ENCODE results near the gene CLASRP. TPM values are rescaled to one million over a fixed set of nuclear protein-coding genes. Genes with fewer than 3 reads are reported as not detected.
"Not testable (repeated sequence)": the region's sequence is repeated elsewhere in the genome, so short reads cannot be mapped to it uniquely, and the experiment has no call there.

The CLASRP gene
- polyA plus RNA-seq, 2 donors: 42.6 to 132 TPM

- 67 to 73% methylated on average over 19 of the region's 19 CpGs for WGBS, 2 donors
- peak overlapping the region in 1 of 2 donors; percentile 90 for H3K4me3 ChIP-seq (ENCODE audit: low read depth in 1 of 2, low read length in 2 of 2)
- not testable (repeated sequence) for H3K36me3 ChIP-seq (ENCODE audit: control insufficient read depth in 2 of 2, insufficient read depth in 2 of 2, low read length in 1 of 2); H3K9me3 ChIP-seq (ENCODE audit: control insufficient read depth in 2 of 2, insufficient read depth in 1 of 2, low read depth in 1 of 2, low read length in 1 of 2); H3K27me3 ChIP-seq (ENCODE audit: control insufficient read depth in 1 of 2, insufficient read depth in 2 of 2, low read length in 2 of 2); H3K4me1 ChIP-seq (ENCODE audit: control insufficient read depth in 2 of 2, insufficient read depth in 2 of 2, low read length in 1 of 2)
- peak overlapping the region; percentile 82 to 100 for H3K27ac ChIP-seq (ENCODE audit: low read depth in 2 of 2, low read length in 1 of 2)
Observed at GRCh38 chr19:45000665-45001064, 38.2 kb upstream of the CLASRP start.

DNA sequence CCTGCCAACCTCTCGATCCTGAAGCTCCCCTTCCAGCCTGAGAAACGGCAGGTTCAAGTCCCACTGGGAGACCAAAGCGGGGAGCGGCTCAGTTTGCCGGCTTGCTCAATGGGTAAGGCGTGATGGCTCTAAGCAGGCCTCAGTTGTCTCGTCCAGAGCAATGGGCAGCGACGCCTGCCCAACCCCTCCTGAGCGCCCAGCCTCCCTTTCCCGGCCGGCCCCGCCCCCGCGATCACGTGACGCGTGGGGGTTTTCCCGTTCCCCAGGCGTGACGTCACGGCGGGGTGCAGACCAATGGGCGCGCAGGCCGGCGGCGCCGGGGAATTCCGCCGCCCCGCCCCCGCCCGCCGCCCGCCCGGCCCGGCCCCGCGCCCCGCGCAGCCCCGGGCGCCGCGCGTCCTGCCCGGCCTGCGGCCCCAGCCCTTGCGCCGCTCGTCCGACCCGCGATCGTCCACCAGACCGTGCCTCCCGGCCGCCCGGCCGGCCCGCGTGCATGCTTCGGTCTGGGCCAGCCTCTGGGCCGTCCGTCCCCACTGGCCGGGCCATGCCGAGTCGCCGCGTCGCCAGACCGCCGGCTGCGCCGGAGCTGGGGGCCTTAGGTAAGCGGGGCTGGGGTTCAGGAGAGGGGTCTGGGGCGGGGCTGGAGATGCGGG is 37.6 kb upstream of the CLASRP start, which contains the start of gene RELB:
RELB (plus strand) TSS at position 378 of the 653 bp plus-strand sequence; CDS start at position 494, 116 bp downstream.
- no peaks in the 10 kb centered on the region for H3K4me1 ChIP-seq (ENCODE audit: control insufficient read depth in 2 of 2, insufficient read depth in 2 of 2, low read length in 1 of 2)
- peak within 1 kb of the TSS; percentile 99 to 100 for H3K27ac ChIP-seq (ENCODE audit: low read depth in 2 of 2, low read length in 1 of 2)
- WGBS, 2 donors: 2 to 3% methylated on average over 52 to 79 of the region's 79 CpGs
- H3K4me3 ChIP-seq (ENCODE audit: low read depth in 1 of 2, low read length in 2 of 2): peak within 1 kb of the TSS; percentile 68 to 90
- peaks cover 0 to 2% of the 10 kb centered on the region in 2 donors for H3K36me3 ChIP-seq (ENCODE audit: control insufficient read depth in 2 of 2, insufficient read depth in 2 of 2, low read length in 1 of 2)
- no peaks in the 10 kb centered on the region for H3K9me3 ChIP-seq (ENCODE audit: control insufficient read depth in 2 of 2, insufficient read depth in 1 of 2, low read depth in 1 of 2, low read length in 1 of 2)
- H3K27me3 ChIP-seq (ENCODE audit: control insufficient read depth in 1 of 2, insufficient read depth in 2 of 2, low read length in 2 of 2): no peaks in the 10 kb centered on the region

DNA sequence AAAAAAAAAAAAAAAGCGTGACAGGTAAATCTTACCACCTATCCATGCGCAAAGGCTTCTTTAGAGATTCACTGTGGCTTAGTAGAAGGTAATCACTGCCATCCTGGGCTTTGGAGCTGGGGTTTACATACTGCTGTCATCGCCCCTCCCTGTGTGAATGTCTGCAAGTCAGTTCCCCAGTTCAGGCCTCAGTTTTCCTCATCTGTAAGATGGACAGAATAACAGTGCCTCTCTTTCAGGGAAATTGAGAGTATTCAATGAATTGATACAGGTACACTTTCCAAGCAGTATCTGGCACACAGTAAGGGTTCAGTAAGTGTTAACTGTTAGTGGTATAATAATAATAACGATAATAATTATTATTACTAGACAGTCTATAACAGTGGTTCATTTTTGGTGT is 35.4 kb upstream of the CLASRP start:
- Histone ChIP-seq H3K9me3 (ENCODE audit: control insufficient read depth in 2 of 2, insufficient read depth in 1 of 2, low read depth in 1 of 2, low read length in 1 of 2) (no peaks in the 10 kb centered on the region), H3K4me1 (ENCODE audit: control insufficient read depth in 2 of 2, insufficient read depth in 2 of 2, low read length in 1 of 2) (no peaks in the 10 kb centered on the region), H3K4me3 (ENCODE audit: low read depth in 1 of 2, low read length in 2 of 2) (no peak overlapping the region), H3K27me3 (ENCODE audit: control insufficient read depth in 1 of 2, insufficient read depth in 2 of 2, low read length in 2 of 2) (no peaks in the 10 kb centered on the region), H3K36me3 (ENCODE audit: control insufficient read depth in 2 of 2, insufficient read depth in 2 of 2, low read length in 1 of 2) (peaks cover 0 to 7% of the 10 kb centered on the region in 2 donors), H3K27ac (ENCODE audit: low read depth in 2 of 2, low read length in 1 of 2) (no peak overlapping the region)
- 97 to 98% methylated on average over 4 of the region's 4 CpGs for WGBS, 2 donors

- 74 to 87% methylated on average over 9 of the region's 9 CpGs for WGBS, 2 donors
- H3K4me1 ChIP-seq (ENCODE audit: control insufficient read depth in 2 of 2, insufficient read depth in 2 of 2, low read length in 1 of 2): no peaks in the 10 kb centered on the region
- no peaks in the 10 kb centered on the region for H3K9me3 ChIP-seq (ENCODE audit: control insufficient read depth in 2 of 2, insufficient read depth in 1 of 2, low read depth in 1 of 2, low read length in 1 of 2)
- H3K4me3 ChIP-seq (ENCODE audit: low read depth in 1 of 2, low read length in 2 of 2): no peak overlapping the region
- H3K27me3 ChIP-seq (ENCODE audit: control insufficient read depth in 1 of 2, insufficient read depth in 2 of 2, low read length in 2 of 2): no peaks in the 10 kb centered on the region
- no peak overlapping the region for H3K27ac ChIP-seq (ENCODE audit: low read depth in 2 of 2, low read length in 1 of 2)
- peaks cover 0 to 7% of the 10 kb centered on the region in 2 donors for H3K36me3 ChIP-seq (ENCODE audit: control insufficient read depth in 2 of 2, insufficient read depth in 2 of 2, low read length in 1 of 2)
Observed at GRCh38 chr19:45005787-45006186, 33.1 kb upstream of the CLASRP start.

- no peak overlapping the region for H3K27ac ChIP-seq (ENCODE audit: low read depth in 2 of 2, low read length in 1 of 2)
- H3K36me3 ChIP-seq (ENCODE audit: control insufficient read depth in 2 of 2, insufficient read depth in 2 of 2, low read length in 1 of 2): peaks cover 0 to 7% of the 10 kb centered on the region in 2 donors
- H3K27me3 ChIP-seq (ENCODE audit: control insufficient read depth in 1 of 2, insufficient read depth in 2 of 2, low read length in 2 of 2): no peaks in the 10 kb centered on the region
- H3K9me3 ChIP-seq (ENCODE audit: control insufficient read depth in 2 of 2, insufficient read depth in 1 of 2, low read depth in 1 of 2, low read length in 1 of 2): no peaks in the 10 kb centered on the region
- no peak overlapping the region for H3K4me3 ChIP-seq (ENCODE audit: low read depth in 1 of 2, low read length in 2 of 2)
- H3K4me1 ChIP-seq (ENCODE audit: control insufficient read depth in 2 of 2, insufficient read depth in 2 of 2, low read length in 1 of 2): no peaks in the 10 kb centered on the region
- WGBS, 2 donors: 72 to 74% methylated on average over 10 of the region's 10 CpGs
Observed at GRCh38 chr19:45008552-45008951, 30.3 kb upstream of the CLASRP start.

DNA sequence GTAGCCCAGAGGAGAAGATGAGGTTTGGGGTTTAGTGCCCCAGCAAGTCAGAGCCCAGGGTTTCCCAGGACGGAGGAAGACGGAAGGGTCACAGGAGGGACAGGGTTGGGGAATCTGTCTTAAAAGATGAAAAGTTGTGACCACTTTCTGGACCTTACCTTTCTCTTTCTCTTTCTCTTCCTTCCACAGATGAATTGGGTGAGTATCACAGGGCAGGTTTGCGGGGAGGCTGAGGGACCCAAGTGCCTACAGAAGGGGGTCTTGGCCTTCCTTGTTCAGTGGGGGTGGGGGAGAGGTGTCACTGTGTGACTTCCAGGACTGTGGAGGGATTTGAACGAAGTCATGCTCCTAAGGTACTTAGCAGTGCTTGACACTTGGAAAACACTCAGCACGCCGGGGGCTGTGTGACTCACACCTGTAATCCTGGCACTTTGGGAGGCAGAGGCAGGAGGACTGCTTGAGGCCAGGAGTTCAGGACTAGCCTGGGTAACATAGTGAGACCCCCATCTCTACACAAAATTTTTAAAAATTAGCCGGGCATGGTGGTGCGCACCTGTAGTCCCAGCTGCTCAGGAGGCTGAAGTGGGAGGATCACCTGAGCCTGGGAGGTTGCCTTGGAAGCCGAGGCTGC is 29.1 kb upstream of the CLASRP start:
- H3K4me3 ChIP-seq (ENCODE audit: low read depth in 1 of 2, low read length in 2 of 2): no peak overlapping the region
- no peak overlapping the region for H3K27ac ChIP-seq (ENCODE audit: low read depth in 2 of 2, low read length in 1 of 2)
- H3K36me3 ChIP-seq (ENCODE audit: control insufficient read depth in 2 of 2, insufficient read depth in 2 of 2, low read length in 1 of 2): peaks cover 0 to 5% of the 10 kb centered on the region in 2 donors
- no peaks in the 10 kb centered on the region for H3K4me1 ChIP-seq (ENCODE audit: control insufficient read depth in 2 of 2, insufficient read depth in 2 of 2, low read length in 1 of 2)
- no peaks in the 10 kb centered on the region for H3K9me3 ChIP-seq (ENCODE audit: control insufficient read depth in 2 of 2, insufficient read depth in 1 of 2, low read depth in 1 of 2, low read length in 1 of 2)
- H3K27me3 ChIP-seq (ENCODE audit: control insufficient read depth in 1 of 2, insufficient read depth in 2 of 2, low read length in 2 of 2): no peaks in the 10 kb centered on the region
- WGBS, 2 donors: 78 to 89% methylated on average over 8 to 9 of the region's 9 CpGs

DNA sequence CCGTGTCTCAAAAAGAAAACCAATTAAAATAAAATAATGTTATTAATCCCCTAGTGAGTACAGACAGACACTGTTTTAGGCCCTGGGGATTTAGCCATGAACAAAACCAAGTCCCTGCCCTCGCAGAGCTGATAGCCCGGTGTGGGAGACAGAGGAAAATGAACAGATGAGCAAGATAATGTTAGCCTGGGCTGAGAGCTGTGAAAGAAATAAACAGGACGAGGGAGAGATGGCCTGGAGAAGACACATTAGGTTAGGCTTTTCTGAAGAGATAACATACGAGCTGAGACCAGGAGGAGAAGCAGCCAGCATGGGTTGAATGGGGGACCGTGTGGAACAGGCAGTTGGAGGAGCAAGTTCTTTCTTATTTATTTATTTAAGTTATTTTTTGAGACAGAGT is 28.5 kb upstream of the CLASRP start:
- no peak overlapping the region for H3K4me3 ChIP-seq (ENCODE audit: low read depth in 1 of 2, low read length in 2 of 2)
- peaks cover 0 to 5% of the 10 kb centered on the region in 2 donors for H3K36me3 ChIP-seq (ENCODE audit: control insufficient read depth in 2 of 2, insufficient read depth in 2 of 2, low read length in 1 of 2)
- WGBS, 2 donors: 75 to 78% methylated on average over 6 of the region's 6 CpGs
- no peak overlapping the region for H3K27ac ChIP-seq (ENCODE audit: low read depth in 2 of 2, low read length in 1 of 2)
- H3K9me3 ChIP-seq (ENCODE audit: control insufficient read depth in 2 of 2, insufficient read depth in 1 of 2, low read depth in 1 of 2, low read length in 1 of 2): no peaks in the 10 kb centered on the region
- no peaks in the 10 kb centered on the region for H3K4me1 ChIP-seq (ENCODE audit: control insufficient read depth in 2 of 2, insufficient read depth in 2 of 2, low read length in 1 of 2)
- H3K27me3 ChIP-seq (ENCODE audit: control insufficient read depth in 1 of 2, insufficient read depth in 2 of 2, low read length in 2 of 2): no peaks in the 10 kb centered on the region

DNA sequence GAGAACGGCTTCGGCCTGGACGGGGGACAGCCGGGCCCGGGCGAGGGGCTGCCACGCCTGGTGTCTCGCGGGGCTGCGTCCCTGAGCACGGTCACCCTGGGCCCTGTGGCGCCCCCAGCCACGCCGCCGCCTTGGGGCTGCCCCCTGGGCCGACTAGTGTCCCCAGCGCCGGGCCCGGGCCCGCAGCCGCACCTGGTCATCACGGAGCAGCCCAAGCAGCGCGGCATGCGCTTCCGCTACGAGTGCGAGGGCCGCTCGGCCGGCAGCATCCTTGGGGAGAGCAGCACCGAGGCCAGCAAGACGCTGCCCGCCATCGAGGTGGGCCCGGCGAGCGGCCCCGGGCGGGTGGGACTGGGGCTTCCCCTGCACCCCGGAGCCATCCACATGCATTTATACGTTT is 26.9 kb upstream of the CLASRP start:
- Histone ChIP-seq H3K4me3 (ENCODE audit: low read depth in 1 of 2, low read length in 2 of 2) (no peak overlapping the region), H3K27me3 (ENCODE audit: control insufficient read depth in 1 of 2, insufficient read depth in 2 of 2, low read length in 2 of 2) (no peaks in the 10 kb centered on the region), H3K9me3 (ENCODE audit: control insufficient read depth in 2 of 2, insufficient read depth in 1 of 2, low read depth in 1 of 2, low read length in 1 of 2) (no peaks in the 10 kb centered on the region), H3K4me1 (ENCODE audit: control insufficient read depth in 2 of 2, insufficient read depth in 2 of 2, low read length in 1 of 2) (no peaks in the 10 kb centered on the region), H3K27ac (ENCODE audit: low read depth in 2 of 2, low read length in 1 of 2) (no peak overlapping the region), H3K36me3 (ENCODE audit: control insufficient read depth in 2 of 2, insufficient read depth in 2 of 2, low read length in 1 of 2) (peaks cover 0 to 3% of the 10 kb centered on the region in 2 donors)
- 96% methylated on average over 42 of the region's 42 CpGs for WGBS, 2 donors

- Histone ChIP-seq H3K4me3 (ENCODE audit: low read depth in 1 of 2, low read length in 2 of 2) (no peak overlapping the region), H3K9me3 (ENCODE audit: control insufficient read depth in 2 of 2, insufficient read depth in 1 of 2, low read depth in 1 of 2, low read length in 1 of 2) (no peaks in the 10 kb centered on the region), H3K27ac (ENCODE audit: low read depth in 2 of 2, low read length in 1 of 2) (no peak overlapping the region), H3K27me3 (ENCODE audit: control insufficient read depth in 1 of 2, insufficient read depth in 2 of 2, low read length in 2 of 2) (no peaks in the 10 kb centered on the region), H3K36me3 (ENCODE audit: control insufficient read depth in 2 of 2, insufficient read depth in 2 of 2, low read length in 1 of 2) (peaks cover 0 to 3% of the 10 kb centered on the region in 2 donors), H3K4me1 (ENCODE audit: control insufficient read depth in 2 of 2, insufficient read depth in 2 of 2, low read length in 1 of 2) (no peaks in the 10 kb centered on the region)
- 52 to 54% methylated on average over 13 of the region's 13 CpGs for WGBS, 2 donors
Observed at GRCh38 chr19:45016388-45017314, 22.2 kb upstream of the CLASRP start.

Data from esophagus (tissue), 2 donors.